NCI-H345 treated with DMSO at 0.1 percent for 48 hours (cell line): ENCODE results near the gene CNTN1.
"Not testable (repeated sequence)": the region's sequence is repeated elsewhere in the genome, so short reads cannot be mapped to it uniquely, and the experiment has no call there.

Experiments used
- DNase-seq: peaks from one replicate; lab custom pipeline; 2025; ENCODE audit not compliant: unreplicated experiment; lab: John Stamatoyannopoulos, UW

The CNTN1 gene

GRCh38 chr12:41023836-41024235, 331.6 kb downstream of the CNTN1 start:
- DNase-seq, result no peak

GRCh38 chr12:41026151-41026550, 333.9 kb downstream of the CNTN1 start:
- no peak for DNase-seq

- DNase-seq, result no peak
These were observed 340.1 kb downstream of the CNTN1 start for GRCh38 chr12:41032386-41032785.

- DNase-seq, result no peak
These were observed 342.4 kb downstream of the CNTN1 start for GRCh38 chr12:41034686-41035085.

GRCh38 chr12:41039461-41039860, 347.2 kb downstream of the CNTN1 start:
- DNase-seq, result no peak

- no peak for DNase-seq
These were observed 353.3 kb downstream of the CNTN1 start for GRCh38 chr12:41045509-41045908.

- DNase-seq, result no peak
These were observed 356.8 kb downstream of the CNTN1 start for GRCh38 chr12:41049033-41049432.

GRCh38 chr12:41051954-41052353, 359.7 kb downstream of the CNTN1 start:
- DNase-seq, result no peak

- DNase-seq, result no peak
These were observed 360.2 kb downstream of the CNTN1 start for GRCh38 chr12:41052441-41052840.

GRCh38 chr12:41053046-41053445, 360.8 kb downstream of the CNTN1 start:
- no peak for DNase-seq

GRCh38 chr12:41055875-41056577, 363.8 kb downstream of the CNTN1 start:
- DNase-seq, result no peak

- DNase-seq, result no peak
These were observed 366.0 kb downstream of the CNTN1 start for GRCh38 chr12:41058266-41058665.

GRCh38 chr12:41061192-41061591, 369.0 kb downstream of the CNTN1 start:
- DNase-seq, result no peak

- no peak for DNase-seq
These were observed 372.2 kb downstream of the CNTN1 start for GRCh38 chr12:41064411-41064810.

GRCh38 chr12:41067941-41068645, 375.9 kb downstream of the CNTN1 start:
- no peak for DNase-seq

GRCh38 chr12:41073633-41074472, 381.6 kb downstream of the CNTN1 start:
- no peak for DNase-seq

- DNase-seq, result no peak
These were observed 382.2 kb downstream of the CNTN1 start for GRCh38 chr12:41074473-41074769.

GRCh38 chr12:41076114-41076513, 383.9 kb downstream of the CNTN1 start:
- DNase-seq, result no peak

- not testable (repeated sequence) for DNase-seq
These were observed 389.0 kb downstream of the CNTN1 start for GRCh38 chr12:41081241-41081640.

GRCh38 chr12:41089438-41089837, 397.2 kb downstream of the CNTN1 start:
- no peak for DNase-seq

GRCh38 chr12:41092115-41092514, 399.9 kb downstream of the CNTN1 start:
- DNase-seq, result no peak

- DNase-seq, result no peak
These were observed 404.6 kb downstream of the CNTN1 start for GRCh38 chr12:41096797-41097196.
